C4-2B (cell line): ENCODE measurements around the gene STX5.

Experiments used
- ZFX ChIP-seq: fragments of 450-650 bp; IDR thresholded peaks from 2 replicates; pipeline ENCODE4 v1.6.1; 2017
- TF ChIP-seq, protein P1 (sequence below): fragments of 450-650 bp; conservative IDR thresholded peaks from 2 replicates; pipeline ENCODE4 v1.5.1; 2017; ENCODE audit warnings: mild to moderate bottlenecking

- TF ChIP-seq, protein P1, sequence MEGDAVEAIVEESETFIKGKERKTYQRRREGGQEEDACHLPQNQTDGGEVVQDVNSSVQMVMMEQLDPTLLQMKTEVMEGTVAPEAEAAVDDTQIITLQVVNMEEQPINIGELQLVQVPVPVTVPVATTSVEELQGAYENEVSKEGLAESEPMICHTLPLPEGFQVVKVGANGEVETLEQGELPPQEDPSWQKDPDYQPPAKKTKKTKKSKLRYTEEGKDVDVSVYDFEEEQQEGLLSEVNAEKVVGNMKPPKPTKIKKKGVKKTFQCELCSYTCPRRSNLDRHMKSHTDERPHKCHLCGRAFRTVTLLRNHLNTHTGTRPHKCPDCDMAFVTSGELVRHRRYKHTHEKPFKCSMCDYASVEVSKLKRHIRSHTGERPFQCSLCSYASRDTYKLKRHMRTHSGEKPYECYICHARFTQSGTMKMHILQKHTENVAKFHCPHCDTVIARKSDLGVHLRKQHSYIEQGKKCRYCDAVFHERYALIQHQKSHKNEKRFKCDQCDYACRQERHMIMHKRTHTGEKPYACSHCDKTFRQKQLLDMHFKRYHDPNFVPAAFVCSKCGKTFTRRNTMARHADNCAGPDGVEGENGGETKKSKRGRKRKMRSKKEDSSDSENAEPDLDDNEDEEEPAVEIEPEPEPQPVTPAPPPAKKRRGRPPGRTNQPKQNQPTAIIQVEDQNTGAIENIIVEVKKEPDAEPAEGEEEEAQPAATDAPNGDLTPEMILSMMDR = no peak
- no peak for TF ChIP-seq ZFX
Measured at GRCh38 chr11:62879235-62879978, 47.6 kb upstream of the STX5 start.
